ENCODE data around the gene GATA3.
A peak's percentile ranks its signal among the peaks of the same experiment; 100 is the strongest.

GATA3 gene

GRCh38 chr10:8051109-8051821 lies 3.2 kb upstream of the GATA3 start:
- DNase-seq: no peak

- peak; percentile 97 for DNase-seq
These were observed 2.6 kb upstream of the GATA3 start for GRCh38 chr10:8051851-8052257.

GRCh38 chr10:8052341-8052955 lies 2.0 kb upstream of the GATA3 start:
- peak; percentile 60 for DNase-seq

GRCh38 chr10:8052956-8053445 lies 1.5 kb upstream of the GATA3 start:
- no peak for DNase-seq

GRCh38 chr10:8053446-8054243 lies 843 bp upstream of the GATA3 start:
- DNase-seq: peak; percentile 96

GRCh38 chr10:8054244-8054493 lies 319 bp upstream of the GATA3 start:
- DNase-seq: no peak

GRCh38 chr10:8055420-8056349 lies 1.2 kb downstream of the GATA3 start:
- peak; percentile 60 for DNase-seq

GRCh38 chr10:8056378-8056777 lies 1.9 kb downstream of the GATA3 start:
- DNase-seq: no peak

GRCh38 chr10:8056871-8057331 lies 2.4 kb downstream of the GATA3 start:
- peak; percentile 47 for DNase-seq

- DNase-seq: peak; percentile 84
These were observed 3.3 kb downstream of the GATA3 start for GRCh38 chr10:8057636-8058273.

- peak; percentile 52 for DNase-seq
These were observed 4.0 kb downstream of the GATA3 start for GRCh38 chr10:8058274-8059111.

GRCh38 chr10:8059191-8059936 lies 4.9 kb downstream of the GATA3 start:
- DNase-seq: peak; percentile 57

- peak; percentile 82 for DNase-seq
These were observed 5.7 kb downstream of the GATA3 start for GRCh38 chr10:8060010-8060703.

GRCh38 chr10:8060704-8061121 lies 6.2 kb downstream of the GATA3 start:
- DNase-seq: no peak

GRCh38 chr10:8061274-8062211 lies 7.1 kb downstream of the GATA3 start:
- peak; percentile 81 for DNase-seq

GRCh38 chr10:8063128-8063908 lies 8.8 kb downstream of the GATA3 start:
- DNase-seq: peak; percentile 46

- no peak for DNase-seq
These were observed 9.4 kb downstream of the GATA3 start for GRCh38 chr10:8063935-8064334.

GRCh38 chr10:8064436-8064835 lies 9.9 kb downstream of the GATA3 start:
- no peak for DNase-seq

Data from islet precursor cell (in vitro differentiated cells).